Measurements from ENCODE around the gene TARBP1. TPM values are rescaled to one million over a fixed set of nuclear protein-coding genes. Genes with fewer than 3 reads are reported as not detected.

Gene TARBP1
- total and polyA plus RNA-seq, 2 of the 8 experiments (the other 6 are each of a cell fraction or from before 2014, with no cell fraction given): 21.9 to 32.3 TPM

GRCh38 chr1:234342774-234343173 lies 136.2 kb downstream of the TARBP1 start (continued):
- TF ChIP-seq USF2 (IDR thresholded peaks at IDR 0.05; ENCODE audit: low read length): no peak
- no peak for TF ChIP-seq SIN3A (conservative IDR thresholded peaks at IDR 0.05 in 1 of 2, IDR thresholded peaks at IDR 0.05 in 1 of 2; ENCODE audit: low read depth in 1 of 2, low read length in 2 of 2)
- no peak for TF ChIP-seq EP300 (IDR thresholded peaks at IDR 0.05; ENCODE audit: borderline replicate concordance in 1 of 2, low read depth in 2 of 2, low read length in 2 of 2)

Other genes with a start within 250 kb of the TARBP1 start
- gene COA6, start 105.7 kb downstream of the TARBP1 start, total RNA-seq (2021; fragmentation: NEBNext Ultra II Directional; extraction: Animal tissue kit (Norgen Biotek cat#: 25700)): 40.4 and 44.9 TPM in 2 replicates
- 22.9 and 24.9 TPM in 2 replicates for gene COA6, start 105.7 kb downstream of the TARBP1 start, polyA plus RNA-seq (2011; rRNA removed)
- gene IRF2BP2, start 131.0 kb upstream of the TARBP1 start, total RNA-seq (2021; fragmentation: NEBNext Ultra II Directional; extraction: Animal tissue kit (Norgen Biotek cat#: 25700)): 67.5 and 68.9 TPM in 2 replicates
- gene IRF2BP2, start 131.0 kb upstream of the TARBP1 start, polyA plus RNA-seq (2011; rRNA removed): 24.9 and 36.0 TPM in 2 replicates